ENCODE data around the gene STK32B. TPM values are rescaled to one million over a fixed set of nuclear protein-coding genes. Genes with fewer than 3 reads are reported as not detected.

Gene STK32B
- total RNA-seq, 1 experiment from 2014 or later: 11.6 TPM

- CTCF ChIA-PET: no interaction called here
- Histone ChIP-seq H3K27me3 (ENCODE audit: control insufficient read depth, insufficient read depth, low read length) (no peaks in the 10 kb centered on the region), H3K4me3 (ENCODE audit: low read depth in 2 of 2, low read length in 2 of 2) (no peak overlapping the region), H3K4me1 (ENCODE audit: control insufficient read depth, insufficient read depth, low read length) (no peaks in the 10 kb centered on the region), H3K36me3 (ENCODE audit: control insufficient read depth, insufficient read depth, low read length) (no peaks in the 10 kb centered on the region), H3K27ac (ENCODE audit: low read length) (no peak overlapping the region), H3K9me3 (ENCODE audit: control insufficient read depth, insufficient read depth, low read depth, low read length) (no peaks in the 10 kb centered on the region)
- POLR2A ChIA-PET: no interaction called here
- no TSS peak for BruUV-seq (replicated peaks)
- no peak for DNase-seq (ENCODE audit: low read depth, low spot score)
- intact Hi-C loops (cut with micrococcal nuclease; ENCODE audit: unreplicated experiment): no loop called here
- in situ Hi-C loops (cut with HindIII; ENCODE audit: low pct_unique_long_range_greater_than_20kb, low sequenced_read_pairs): no loop called here
- TF ChIP-seq POLR2AphosphoS5 (IDR thresholded peaks at IDR 0.05; ENCODE audit: low read depth, low read length) (no peak), SIN3A (IDR thresholded peaks at IDR 0.05; ENCODE audit: borderline replicate concordance, insufficient read depth, low read depth, low read length) (no peak), CTCF (IDR thresholded peaks at IDR 0.05) (no peak), TCF7L2 (IDR thresholded peaks at IDR 0.05; ENCODE audit: low read depth, low read length) (no peak), REST (IDR thresholded peaks at IDR 0.05; ENCODE audit: insufficient read depth in 1 of 2, low read depth in 2 of 2, low read length in 1 of 2) (no peak)
- ATAC-seq: no peak
Measured at GRCh38 chr4:5421416-5421815, 370.1 kb downstream of the STK32B start.

GRCh38 chr4:5422195-5422594 is 370.9 kb downstream of the STK32B start:
- Histone ChIP-seq H3K9me3 (ENCODE audit: control insufficient read depth, insufficient read depth, low read depth, low read length) (no peaks in the 10 kb centered on the region), H3K27me3 (ENCODE audit: control insufficient read depth, insufficient read depth, low read length) (no peaks in the 10 kb centered on the region), H3K27ac (ENCODE audit: low read length) (no peak overlapping the region), H3K4me1 (ENCODE audit: control insufficient read depth, insufficient read depth, low read length) (no peaks in the 10 kb centered on the region), H3K36me3 (ENCODE audit: control insufficient read depth, insufficient read depth, low read length) (no peaks in the 10 kb centered on the region), H3K4me3 (ENCODE audit: low read depth in 2 of 2, low read length in 2 of 2) (no peak overlapping the region)
- CTCF ChIA-PET: no interaction called here
- in situ Hi-C loops (cut with HindIII; ENCODE audit: low pct_unique_long_range_greater_than_20kb, low sequenced_read_pairs): no loop called here
- BruUV-seq (replicated peaks): no TSS peak
- intact Hi-C loops (cut with micrococcal nuclease; ENCODE audit: unreplicated experiment): no loop called here
- POLR2A ChIA-PET: no interaction called here
- DNase-seq (ENCODE audit: low read depth, low spot score) (no peak), ATAC-seq (no peak)
- TF ChIP-seq POLR2AphosphoS5 (IDR thresholded peaks at IDR 0.05; ENCODE audit: low read depth, low read length) (no peak), SIN3A (IDR thresholded peaks at IDR 0.05; ENCODE audit: borderline replicate concordance, insufficient read depth, low read depth, low read length) (no peak), REST (IDR thresholded peaks at IDR 0.05; ENCODE audit: insufficient read depth in 1 of 2, low read depth in 2 of 2, low read length in 1 of 2) (no peak), CTCF (IDR thresholded peaks at IDR 0.05) (no peak), TCF7L2 (IDR thresholded peaks at IDR 0.05; ENCODE audit: low read depth, low read length) (no peak)

All from Panc1 (cell line).